CD4-positive, alpha-beta T cell treated with Interleukin-10 for 1 hour (primary cell): Measurements from ENCODE around the gene FGF11.

Source experiments
- DNase-seq: peaks from one replicate; pipeline ENCODE4 v3.0.0-alpha.2; 2020

Gene FGF11

DNA sequence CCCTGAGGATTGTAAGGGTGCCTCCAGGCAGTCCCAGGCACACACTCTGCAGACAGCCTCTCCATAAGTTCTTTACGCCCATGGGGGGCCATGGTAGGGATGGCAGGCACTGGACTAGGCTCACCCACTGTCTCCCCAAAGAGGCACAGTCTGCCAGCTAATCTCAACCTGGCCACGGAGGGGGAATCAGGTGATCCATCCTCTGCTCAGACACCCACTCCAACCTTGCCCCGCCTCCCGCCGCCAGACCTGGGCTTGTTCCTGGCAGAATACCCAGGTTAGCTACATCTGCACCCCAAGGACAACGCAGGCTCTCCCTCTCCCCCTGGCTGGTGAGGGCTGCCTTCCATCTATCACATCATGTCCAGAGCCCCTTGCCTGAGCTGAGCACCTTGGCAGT is 30.4 kb upstream of the FGF11 start:
- DNase-seq: no peak

DNA sequence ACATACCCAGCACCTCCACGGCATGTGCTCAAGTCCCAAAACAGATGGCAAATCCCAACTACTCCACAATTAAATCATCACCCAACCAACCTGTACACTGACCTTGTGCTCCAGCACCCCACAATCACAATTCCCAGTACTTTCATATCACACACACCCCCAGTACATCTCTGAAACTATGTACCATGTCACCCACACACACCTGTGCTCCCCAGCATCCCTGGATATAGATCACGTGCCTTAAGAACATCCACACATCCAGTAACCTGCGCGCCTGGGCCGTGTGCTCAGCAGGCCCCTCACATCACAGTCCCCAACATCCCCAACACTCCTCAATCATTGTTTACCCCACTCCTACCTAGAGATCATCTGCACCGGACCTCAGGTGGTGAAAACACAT is 29.6 kb upstream of the FGF11 start:
- DNase-seq: no peak

DNA sequence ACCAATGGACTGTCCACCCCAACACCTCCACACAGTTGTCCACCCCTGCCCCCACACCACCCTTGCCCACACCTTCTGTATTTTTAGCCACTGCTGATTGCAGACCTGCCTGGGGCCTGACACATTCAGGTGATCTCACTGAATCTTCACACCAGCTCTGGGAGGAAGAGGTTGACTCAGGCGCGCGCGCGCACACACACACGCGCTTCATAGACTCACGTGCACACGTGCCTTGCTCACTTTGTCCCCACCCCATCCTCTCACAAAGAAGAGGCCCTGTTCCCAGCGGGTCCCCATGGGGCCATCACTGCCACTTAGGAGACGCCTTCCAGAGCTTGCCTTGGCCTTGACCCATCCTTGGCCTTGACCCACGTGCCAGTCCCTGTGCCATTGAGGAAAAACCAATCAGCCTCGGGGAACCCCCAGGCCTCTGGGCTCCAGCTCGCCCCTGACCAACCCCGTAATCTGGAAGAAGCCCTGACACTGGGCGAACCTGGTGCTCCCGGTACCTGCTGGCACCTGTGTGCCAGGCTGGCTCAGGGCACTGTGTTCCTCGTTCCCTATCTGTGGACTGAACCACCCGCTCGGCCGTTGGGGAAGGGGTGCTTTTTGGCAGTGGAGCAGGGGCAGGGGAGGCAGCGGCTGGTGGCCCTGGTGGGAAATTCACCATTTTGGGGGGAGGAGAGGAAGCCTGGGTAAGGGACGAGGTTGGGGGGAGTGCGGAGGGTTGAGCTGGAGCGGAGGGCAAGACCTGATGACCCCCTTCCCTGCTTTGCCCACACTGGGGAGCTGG is 28.5 kb upstream of the FGF11 start:
- no peak for DNase-seq

DNA sequence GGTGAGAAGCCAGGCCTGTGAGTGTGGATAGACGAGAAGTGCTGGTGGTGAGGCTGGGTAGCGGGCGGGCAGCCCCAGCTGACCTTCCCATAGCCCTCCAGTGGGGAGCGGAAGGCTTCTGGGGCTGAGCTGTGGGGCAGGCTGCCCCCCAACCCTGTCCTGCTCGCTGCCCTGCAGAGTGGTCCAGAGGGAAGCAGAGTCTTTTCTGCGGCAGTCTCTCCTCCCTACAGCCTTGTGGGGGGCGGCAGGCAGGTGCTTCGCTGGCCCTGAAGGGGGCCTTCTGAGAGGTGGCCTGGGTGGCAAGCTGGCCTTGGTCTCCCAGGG is 27.9 kb upstream of the FGF11 start:
- no peak for DNase-seq

DNA sequence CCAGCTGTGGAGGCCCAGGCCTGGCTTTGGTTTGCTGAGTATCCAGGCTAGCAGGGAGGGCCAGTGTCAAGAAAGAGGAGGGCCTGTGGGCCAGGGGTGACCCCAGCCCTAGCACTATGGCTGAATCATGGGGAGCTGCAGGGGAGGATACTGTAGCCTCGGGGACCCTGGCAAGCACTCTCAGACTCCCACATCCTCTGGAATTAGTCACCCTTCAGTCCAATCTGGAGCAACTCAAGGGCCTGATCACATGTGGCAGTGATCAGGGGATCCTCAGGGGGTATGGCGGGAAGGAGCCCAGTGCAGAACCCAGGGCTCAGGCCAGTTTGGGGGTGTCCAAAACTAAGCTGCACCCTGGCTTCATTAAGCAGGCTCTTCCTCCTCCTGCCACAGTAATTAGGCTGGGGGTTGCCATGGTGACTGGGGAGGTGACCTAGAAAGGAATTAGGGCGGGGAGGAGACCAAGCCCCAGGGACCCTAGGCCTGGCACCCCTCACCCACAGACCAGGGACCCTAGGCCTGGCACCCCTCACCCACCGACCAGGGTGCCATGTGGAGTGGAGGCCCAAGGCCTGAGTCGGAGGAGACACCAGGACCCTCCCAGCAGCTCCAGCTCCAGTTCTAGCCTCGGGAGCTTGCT is 25.8 kb upstream of the FGF11 start:
- no peak for DNase-seq

DNA sequence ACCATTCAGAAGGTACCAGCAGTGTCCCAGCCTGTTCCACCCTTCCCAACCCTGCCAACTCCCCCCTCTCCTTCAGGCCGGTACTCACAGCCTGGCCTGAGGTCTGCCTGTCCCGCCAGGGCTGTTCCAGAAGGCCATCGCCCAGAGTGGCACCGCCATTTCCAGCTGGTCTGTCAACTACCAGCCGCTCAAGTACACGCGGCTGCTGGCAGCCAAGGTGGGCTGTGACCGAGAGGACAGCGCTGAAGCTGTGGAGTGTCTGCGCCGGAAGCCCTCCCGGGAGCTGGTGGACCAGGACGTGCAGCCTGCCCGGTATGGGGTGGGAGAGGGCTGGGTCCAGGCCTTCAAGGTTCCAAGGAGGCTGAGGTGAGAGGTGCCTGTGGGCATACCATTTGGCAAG is 24.5 kb upstream of the FGF11 start:
- no peak for DNase-seq

DNA sequence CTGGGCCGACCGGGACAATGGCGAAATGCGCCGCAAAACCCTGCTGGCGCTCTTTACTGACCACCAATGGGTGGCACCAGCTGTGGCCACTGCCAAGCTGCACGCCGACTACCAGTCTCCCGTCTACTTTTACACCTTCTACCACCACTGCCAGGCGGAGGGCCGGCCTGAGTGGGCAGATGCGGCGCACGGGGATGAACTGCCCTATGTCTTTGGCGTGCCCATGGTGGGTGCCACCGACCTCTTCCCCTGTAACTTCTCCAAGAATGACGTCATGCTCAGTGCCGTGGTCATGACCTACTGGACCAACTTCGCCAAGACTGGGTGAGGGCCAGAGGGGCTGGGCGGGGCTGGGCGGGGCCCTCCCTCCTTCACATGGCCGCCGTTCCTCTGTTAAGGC is 23.5 kb upstream of the FGF11 start:
- DNase-seq: no peak

DNA sequence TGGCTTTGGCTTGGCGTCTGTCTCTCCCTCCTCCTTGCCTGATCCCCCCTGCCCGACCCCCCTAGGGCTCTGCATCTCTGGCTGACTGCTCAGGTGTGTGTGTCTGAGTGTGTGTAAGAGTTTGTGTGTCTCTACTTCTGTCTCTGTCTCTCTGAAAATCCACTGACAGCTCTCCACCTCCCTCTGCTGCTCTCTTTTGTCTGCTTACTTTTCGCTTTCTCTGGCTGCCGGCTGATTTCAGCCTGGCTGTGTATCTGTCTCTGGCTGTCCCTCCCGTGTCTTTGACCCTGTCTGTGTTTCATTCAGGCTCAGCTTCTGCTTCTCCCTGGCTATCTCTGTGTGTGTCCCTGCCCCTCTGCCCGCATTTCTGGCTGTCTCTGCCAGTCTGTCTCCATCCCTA is 23.0 kb upstream of the FGF11 start:
- DNase-seq: no peak

DNA sequence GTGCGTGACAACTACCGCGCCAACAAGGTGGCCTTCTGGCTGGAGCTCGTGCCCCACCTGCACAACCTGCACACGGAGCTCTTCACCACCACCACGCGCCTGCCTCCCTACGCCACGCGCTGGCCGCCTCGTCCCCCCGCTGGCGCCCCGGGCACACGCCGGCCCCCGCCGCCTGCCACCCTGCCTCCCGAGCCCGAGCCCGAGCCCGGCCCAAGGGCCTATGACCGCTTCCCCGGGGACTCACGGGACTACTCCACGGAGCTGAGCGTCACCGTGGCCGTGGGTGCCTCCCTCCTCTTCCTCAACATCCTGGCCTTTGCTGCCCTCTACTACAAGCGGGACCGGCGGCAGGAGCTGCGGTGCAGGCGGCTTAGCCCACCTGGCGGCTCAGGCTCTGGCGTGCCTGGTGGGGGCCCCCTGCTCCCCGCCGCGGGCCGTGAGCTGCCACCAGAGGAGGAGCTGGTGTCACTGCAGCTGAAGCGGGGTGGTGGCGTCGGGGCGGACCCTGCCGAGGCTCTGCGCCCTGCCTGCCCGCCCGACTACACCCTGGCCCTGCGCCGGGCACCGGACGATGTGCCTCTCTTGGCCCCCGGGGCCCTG is 22.2 kb upstream of the FGF11 start:
- no peak for DNase-seq

DNA sequence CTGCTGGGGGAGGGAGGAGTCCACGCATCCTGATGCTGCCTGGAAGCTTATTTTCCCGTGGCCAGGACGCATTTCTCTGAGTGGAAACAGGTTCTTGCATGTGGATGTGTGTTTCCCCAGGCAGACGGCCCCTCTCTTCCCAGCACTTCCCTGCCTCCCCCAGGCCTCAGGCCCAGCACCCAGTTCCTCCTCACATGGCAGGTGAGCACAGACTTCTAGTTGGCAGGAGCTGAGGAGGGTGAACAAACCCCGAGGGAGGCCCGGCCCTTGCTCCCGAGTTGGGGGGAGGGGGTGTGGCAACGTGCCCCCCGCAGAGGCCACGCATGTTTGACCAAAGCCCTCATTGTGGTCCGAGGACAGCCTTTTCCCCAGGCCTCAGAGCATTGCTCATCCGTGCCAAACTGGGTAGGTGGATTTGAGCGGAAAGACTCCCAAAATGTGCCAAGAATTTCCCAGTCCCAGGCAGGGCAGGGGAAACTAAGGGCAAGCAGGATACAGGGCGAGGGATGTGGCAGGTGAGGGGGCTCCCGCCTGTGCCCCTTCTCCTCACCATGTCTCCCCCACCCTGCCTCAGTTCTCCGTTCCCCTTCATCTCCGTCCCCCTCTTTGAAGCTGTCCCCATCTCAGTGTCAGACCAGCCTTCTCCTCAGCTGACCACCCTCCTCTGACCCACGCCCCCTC is 20.7 kb upstream of the FGF11 start:
- no peak for DNase-seq

DNA sequence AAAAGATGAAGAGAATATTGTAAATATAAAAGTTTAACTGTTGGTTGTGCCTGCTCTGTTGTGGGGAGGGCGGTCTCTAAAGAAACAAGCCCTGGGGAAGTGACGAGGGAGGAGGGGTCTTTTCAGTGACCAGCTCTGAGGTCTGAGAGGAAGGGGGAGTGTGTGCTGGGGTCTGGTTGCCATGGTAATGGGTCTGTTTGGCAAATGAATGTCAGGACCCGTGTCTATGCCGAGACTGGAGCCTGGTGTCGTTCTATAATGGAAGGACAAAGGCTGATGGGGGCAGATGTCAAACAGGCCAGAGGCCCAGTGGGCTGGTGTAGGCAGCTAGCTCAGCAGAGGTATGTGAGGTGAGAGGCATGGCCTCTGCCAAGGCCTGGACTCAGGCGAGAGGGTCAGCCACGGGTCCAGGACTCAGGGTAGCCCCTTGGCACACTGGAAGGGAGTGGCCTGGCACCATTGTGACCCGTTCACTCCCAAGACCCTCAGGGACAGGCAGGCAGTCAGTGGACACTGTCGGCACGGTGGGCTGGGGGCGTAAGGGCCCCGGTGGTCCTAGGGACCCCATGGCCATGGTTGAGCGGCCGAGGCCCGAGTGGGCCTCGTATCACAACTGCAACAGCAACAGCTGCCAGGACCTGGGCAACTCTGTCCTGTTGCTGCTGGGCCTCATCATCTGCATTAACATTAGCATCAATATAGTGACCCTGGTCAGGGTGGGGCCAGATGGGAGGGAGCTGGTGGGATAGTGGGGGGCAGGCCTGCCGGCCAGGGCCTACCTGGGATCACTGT is 19.3 kb upstream of the FGF11 start, which contains the start of gene SPEM1:
TSS of gene SPEM1 (plus strand) at position 506 of the 792 bp plus-strand sequence. CDS start at position 567, 61 bp downstream.
- DNase-seq: no peak

DNA sequence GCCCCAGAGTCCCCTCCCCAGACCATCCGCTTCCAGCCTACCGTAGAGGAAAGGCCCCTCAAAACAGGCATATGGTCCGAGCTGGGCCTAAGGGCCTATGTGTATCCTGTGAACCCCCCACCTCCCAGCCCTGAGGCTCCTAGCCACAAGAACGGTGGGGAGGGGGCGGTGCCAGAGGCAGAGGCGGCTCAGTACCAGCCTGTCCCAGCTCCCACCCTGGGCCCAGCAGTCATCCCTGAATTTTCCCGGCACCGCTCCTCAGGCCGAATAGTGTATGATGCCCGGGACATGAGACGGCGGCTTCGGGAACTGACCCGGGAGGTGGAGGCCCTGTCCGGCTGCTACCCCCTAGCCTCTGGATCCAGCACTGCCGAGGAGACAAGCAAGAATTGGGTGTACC is 18.1 kb upstream of the FGF11 start:
- no peak for DNase-seq

DNA sequence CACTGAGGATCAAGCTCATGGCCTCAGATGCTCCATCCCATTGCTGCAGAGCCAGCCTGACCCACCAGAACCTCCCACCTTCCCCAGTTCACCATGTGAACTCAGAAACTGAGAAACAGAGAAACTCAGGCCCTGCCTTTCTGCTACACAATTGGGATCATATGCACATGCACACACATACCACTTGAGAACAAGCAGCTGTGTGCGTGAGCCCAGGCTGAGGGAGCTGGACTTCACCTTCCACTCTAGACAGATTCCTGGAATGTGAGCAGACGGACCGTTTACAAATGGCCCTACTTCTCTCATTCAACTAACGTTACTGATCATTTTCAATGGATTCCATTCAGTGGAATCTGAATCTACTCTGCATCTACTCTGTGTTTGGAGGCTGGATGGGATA is 15.6 kb upstream of the FGF11 start:
- DNase-seq: no peak

DNA sequence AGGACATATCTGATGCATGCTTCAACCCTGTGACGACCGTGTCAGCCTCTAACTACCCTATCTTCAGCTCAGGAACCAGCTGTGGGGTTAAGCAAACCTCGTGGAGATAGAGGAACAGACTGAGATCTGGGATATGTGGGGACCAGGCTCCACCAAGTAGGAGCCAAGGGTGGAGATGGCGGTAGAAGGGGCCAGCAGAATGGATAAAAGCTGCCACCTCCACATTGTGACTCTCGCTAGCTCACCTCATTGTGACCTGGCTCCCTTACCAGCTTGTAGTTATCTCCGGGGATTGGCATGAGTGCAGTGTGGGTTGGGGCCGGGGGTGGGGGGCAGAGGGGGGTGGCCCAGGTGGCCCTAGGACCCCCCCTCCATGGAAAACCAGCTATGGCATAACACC is 14.0 kb upstream of the FGF11 start, which contains the start of gene SPEM2:
TSS of gene SPEM2 (plus strand) at position 301 of the 400 bp plus-strand sequence. CDS start at position 374, 73 bp downstream.
- no peak for DNase-seq

DNA sequence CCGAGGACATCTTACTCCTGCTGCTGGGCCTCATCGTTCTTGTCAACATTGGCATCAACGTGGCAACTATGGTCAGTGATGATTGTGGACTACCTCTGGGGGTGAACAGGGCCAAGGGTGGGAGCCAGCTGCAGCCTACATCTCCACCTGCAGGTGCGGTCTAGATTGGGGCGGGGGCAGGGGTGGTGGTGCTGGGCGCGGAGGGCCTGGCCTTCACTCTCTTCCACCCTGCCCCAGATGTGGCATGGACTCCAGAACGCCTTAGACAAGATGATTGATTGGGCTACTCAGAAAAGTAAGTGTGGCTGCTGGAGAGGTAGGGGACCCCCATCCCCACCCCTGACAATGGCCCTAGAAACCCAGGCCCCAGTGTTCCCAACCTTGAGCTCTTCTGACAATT is 13.6 kb upstream of the FGF11 start:
- DNase-seq: no peak

DNA sequence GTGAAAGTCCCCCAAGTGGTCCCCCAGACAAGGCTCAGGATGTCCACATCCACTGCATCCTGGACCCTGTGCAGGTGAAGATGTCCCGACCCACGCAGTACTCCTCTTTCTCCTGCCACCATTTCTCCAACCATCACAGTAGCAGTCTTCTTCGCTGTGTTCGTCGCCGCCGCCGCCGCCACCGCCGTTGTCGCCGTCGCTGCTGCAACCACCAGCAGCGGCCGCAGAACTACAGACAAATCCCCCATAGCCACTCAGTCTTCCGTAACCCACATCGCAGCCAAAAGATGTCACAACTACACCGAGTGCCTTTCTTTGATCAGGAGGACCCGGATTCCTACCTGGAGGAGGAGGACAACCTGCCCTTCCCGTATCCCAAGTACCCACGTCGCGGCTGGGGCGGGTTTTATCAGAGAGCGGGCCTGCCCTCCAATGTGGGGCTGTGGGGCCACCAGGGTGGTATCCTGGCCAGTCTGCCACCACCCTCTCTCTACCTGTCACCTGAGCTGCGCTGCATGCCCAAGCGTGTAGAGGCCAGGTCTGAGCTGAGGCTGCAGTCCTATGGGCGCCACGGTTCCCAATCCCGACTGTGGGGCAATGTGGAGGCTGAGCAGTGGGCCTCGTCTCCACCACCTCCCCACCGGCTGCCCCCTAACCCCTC is 13.0 kb upstream of the FGF11 start:
- no peak for DNase-seq

DNA sequence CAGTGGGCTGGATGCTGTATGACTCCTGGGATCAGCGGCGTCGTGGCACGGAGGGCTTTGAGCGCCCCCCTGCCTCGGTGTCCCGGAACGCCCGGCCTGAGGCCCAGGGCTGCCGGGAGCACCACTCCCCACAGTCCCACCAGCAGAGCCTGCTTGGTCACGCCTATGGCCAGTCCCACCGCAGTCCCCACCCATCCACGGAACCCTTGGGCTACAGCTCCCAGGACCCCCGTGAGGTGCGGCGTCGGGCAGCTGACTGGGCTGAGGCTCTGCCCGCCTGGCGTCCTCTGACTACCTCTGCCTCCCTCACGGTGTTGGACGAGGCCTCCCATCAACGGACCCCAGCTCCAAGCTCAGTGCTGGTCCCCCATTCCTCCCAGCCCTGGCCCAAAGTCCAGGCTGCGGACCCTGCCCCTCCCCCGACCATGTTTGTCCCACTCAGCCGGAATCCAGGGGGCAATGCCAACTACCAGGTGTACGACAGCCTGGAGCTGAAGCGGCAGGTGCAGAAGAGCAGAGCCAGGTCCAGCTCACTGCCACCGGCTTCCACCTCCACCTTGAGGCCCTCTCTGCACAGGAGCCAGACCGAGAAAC is 12.3 kb upstream of the FGF11 start:
- no peak for DNase-seq

DNA sequence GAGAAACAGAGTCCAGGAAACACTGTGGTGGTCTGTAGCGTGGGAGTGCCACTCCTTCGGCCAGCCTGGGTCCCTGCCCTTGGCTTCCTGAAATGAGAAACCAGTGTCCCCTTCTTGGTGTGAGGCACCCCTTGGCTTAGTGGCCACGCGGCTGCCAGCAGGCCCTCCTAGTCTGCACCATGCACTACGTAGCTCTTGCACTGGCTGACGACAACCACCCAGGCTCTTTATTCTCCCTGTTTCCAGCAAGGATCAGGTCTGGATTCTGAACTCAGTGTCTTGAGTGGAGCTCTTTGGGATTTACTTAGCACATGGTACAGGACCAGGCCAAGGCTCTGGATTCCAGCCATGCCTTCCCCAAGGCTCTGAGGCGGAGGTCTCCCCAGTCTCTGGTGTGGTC is 11.8 kb upstream of the FGF11 start:
- no peak for DNase-seq

DNA sequence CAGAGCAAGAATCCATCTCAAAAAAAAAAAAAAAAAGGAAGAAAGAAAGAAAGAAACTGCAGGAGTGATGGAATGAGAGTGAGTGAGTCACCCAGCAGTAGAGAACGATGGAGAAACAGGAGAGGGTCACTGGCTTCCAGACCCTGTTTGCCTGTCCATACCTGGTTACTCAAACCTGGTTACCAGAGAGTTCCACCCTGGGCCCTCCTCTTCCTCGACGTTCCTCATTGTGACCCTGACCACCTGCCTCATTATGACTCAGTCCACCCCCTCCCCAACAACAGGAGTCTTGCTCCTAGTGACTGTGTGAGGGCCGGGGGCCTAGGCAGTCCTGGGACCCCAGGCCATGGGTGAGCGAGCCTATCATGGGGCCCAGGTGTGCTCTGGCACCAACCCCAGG is 10.8 kb upstream of the FGF11 start, which contains the start of gene SPEM3:
TSS of gene SPEM3 (plus strand) at position 301 of the 400 bp plus-strand sequence. CDS start at position 347, 46 bp downstream.
- DNase-seq: no peak

DNA sequence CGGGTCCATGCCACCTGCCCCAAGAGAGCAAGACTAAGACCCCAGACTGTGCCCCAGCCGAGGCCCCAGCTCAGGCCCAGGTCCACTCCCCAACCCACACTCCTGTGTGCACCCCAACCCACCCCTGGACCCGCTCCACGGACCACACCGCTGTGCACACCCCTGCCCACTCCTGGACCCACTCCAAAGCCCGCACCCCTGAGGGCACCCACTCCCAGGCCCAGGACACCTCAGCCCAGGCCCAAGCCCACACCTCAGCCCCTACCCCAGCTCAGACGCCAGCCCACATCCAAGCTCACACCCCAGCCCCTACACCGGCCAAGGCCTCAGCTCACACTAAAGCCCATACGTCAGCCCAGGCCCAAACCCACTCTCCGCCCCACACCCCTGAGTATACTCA is 9.6 kb upstream of the FGF11 start:
- DNase-seq: no peak

DNA sequence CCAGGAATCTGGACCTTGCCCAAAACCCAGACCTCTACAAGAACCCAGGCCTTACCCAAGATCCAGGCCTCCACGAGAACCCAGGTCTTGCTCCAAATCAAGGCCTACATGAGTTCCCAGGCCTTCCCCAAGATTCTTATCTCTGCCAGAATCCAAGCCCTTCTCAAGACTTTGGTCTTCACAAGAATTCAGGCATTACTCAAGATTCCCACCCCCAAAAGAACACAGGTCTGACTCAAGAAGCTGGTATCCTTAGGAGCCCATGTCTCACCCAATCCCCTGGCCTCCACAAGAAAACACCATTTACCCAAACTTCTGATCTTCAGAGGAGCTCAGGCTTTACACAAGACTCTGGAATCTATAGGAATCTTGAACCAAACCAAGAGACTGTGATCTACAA is 8.1 kb upstream of the FGF11 start:
- DNase-seq: no peak

DNA sequence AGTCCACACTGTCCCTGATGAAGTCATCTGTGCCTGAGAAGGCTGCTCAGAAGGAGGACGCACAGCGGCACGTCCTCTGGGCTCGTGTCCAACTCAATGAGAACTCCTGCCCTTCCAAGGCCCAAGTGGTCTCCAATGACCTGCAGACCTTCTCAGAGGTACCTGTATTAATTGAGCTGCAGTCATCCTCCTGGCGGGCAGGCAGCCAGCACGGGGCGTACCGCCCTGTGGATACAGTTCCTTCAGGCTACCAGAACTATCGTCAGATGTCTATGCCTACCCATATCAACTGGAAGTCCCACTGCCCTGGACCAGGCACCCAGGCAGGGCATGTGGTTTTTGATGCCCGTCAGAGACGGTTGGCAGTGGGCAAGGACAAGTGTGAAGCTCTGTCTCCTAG is 7.0 kb upstream of the FGF11 start:
- no peak for DNase-seq
